Smooth muscle cell (in vitro differentiated cells): ENCODE measurements around the gene PXDN. TPM values are rescaled to one million over a fixed set of nuclear protein-coding genes. Genes with fewer than 3 reads are reported as not detected.
"Not testable (repeated sequence)": the region's sequence is repeated elsewhere in the genome, so short reads cannot be mapped to it uniquely, and the experiment has no call there.

Experiments used
- DNase-seq: peaks from one replicate; lab custom pipeline; 2025; ENCODE audit not compliant: unreplicated experiment; lab: John Stamatoyannopoulos, UW
- H2AFZ ChIP-seq: fragments of 200-600 bp; sonication (generic); 2 replicates; pipeline ENCODE4 v1.6.0; 2016; ENCODE audit warnings: antibody characterized with exemption, low read depth, mild to moderate bottlenecking
- H3F3A ChIP-seq: fragments of 200-600 bp; sonication (generic); 2 replicates; pipeline ENCODE4 v1.6.0; 2017; ENCODE audit warnings: antibody characterized with exemption, low read depth
- H3K27ac ChIP-seq: fragments of 200-600 bp; sonication (generic); 2 replicates; pipeline ENCODE4 v1.5.1; 2016; ENCODE audit warnings: low read depth, mild to moderate bottlenecking
- H3K27me3 ChIP-seq: fragments of 200-600 bp; sonication (generic); 2 replicates; pipeline ENCODE4 v1.6.1; 2016; ENCODE audit warnings: low read depth, mild to moderate bottlenecking
- H3K36me3 ChIP-seq: fragments of 200-600 bp; sonication (generic); 2 replicates; pipeline ENCODE4 v1.5.1; 2016; ENCODE audit warnings: low read depth
- H3K4me1 ChIP-seq: fragments of 200-600 bp; sonication (generic); 2 replicates; pipeline ENCODE4 v1.5.1; 2016; ENCODE audit warnings: low read depth
- H3K4me2 ChIP-seq: fragments of 200-600 bp; sonication (generic); 2 replicates; pipeline ENCODE4 v1.6.0; 2016; ENCODE audit warnings: mild to moderate bottlenecking
- H3K4me3 ChIP-seq: fragments of 200-600 bp; sonication (generic); 2 replicates; pipeline ENCODE4 v1.5.1; 2016; ENCODE audit warnings: mild to moderate bottlenecking
- H3K79me2 ChIP-seq: fragments of 200-600 bp; sonication (generic); 2 replicates; pipeline ENCODE4 v1.6.0; 2016; ENCODE audit warnings: low read depth, mild to moderate bottlenecking
- H3K9ac ChIP-seq: fragments of 200-600 bp; sonication (generic); 2 replicates; pipeline ENCODE4 v1.6.0; 2016; ENCODE audit warnings: low read depth
- H3K9me3 ChIP-seq: fragments of 200-600 bp; sonication (generic); replicated peaks from 2 replicates; pipeline ENCODE4 v1.5.1; 2016; ENCODE audit warnings: low read depth
- H4K20me1 ChIP-seq: fragments of 200-600 bp; sonication (generic); 2 replicates; pipeline ENCODE4 v1.6.0; 2016; ENCODE audit warnings: low read depth
- CTCF ChIP-seq: fragments of 200-600 bp; sonication (generic); IDR thresholded peaks from 2 replicates; pipeline ENCODE4 v1.5.1; 2017; ENCODE audit warnings: borderline replicate concordance, mild to moderate bottlenecking, antibody characterized with exemption; ENCODE audit not compliant: insufficient read depth, poor library complexity, severe bottlenecking
- WGBS: methylation state at CpG from one replicate; pipeline ENCODE4 v1.1.7; 2016; ENCODE audit warnings: low lambda C conversion rate; 5-methylcytosine and 5-hydroxymethylcytosine counted together
- polyA plus RNA-seq: library from polyadenylated mRNA; unstranded; fragments of >200 nt; fragmentation: Nextera tagmentation; extraction: Ambion mirVana; gene quantifications from 2 replicates; pipeline ENCODE4 v1.2.1, GENCODE V29; 2016
- total RNA-seq: library from RNA; depleted of rRNA; stranded (reverse); fragments of >200 nt; gene quantifications from 2 replicates; pipeline ENCODE4 v1.2.3, GENCODE V29; 2014

The PXDN gene
- total and polyA plus RNA-seq, 2 experiments from 2014 or later = 328 to 333 TPM

- H3K36me3 ChIP-seq = no peaks in the 10 kb centered on the region
- no peaks in the 10 kb centered on the region for H3K27me3 ChIP-seq
- H3F3A ChIP-seq = no peaks in the 10 kb centered on the region
- no peak for DNase-seq
- H4K20me1 ChIP-seq = no peaks in the 10 kb centered on the region
- H3K4me2 ChIP-seq = no peak overlapping the region
- H3K4me3 ChIP-seq = no peak overlapping the region
- WGBS = 95% methylated on average over 22 of the region's 23 CpGs
- H3K4me1 ChIP-seq = peaks cover 3% of the 10 kb centered on the region
- no peak overlapping the region for H3K9ac ChIP-seq
- H3K27ac ChIP-seq = no peak overlapping the region
- H3K79me2 ChIP-seq = no peaks in the 10 kb centered on the region
- H2AFZ ChIP-seq = no peak overlapping the region
- no peak for TF ChIP-seq CTCF
- no peaks in the 10 kb centered on the region for H3K9me3 ChIP-seq
Observed at GRCh38 chr2:1767939-1768691, 23.8 kb upstream of the PXDN start.

GRCh38 chr2:1766851-1767811 is 22.8 kb upstream of the PXDN start:
- Histone ChIP-seq H3K4me3 (no peak overlapping the region), H3K4me2 (no peak overlapping the region), H3K9me3 (no peaks in the 10 kb centered on the region), H3K27ac (no peak overlapping the region), H4K20me1 (no peaks in the 10 kb centered on the region), H3K9ac (no peak overlapping the region), H2AFZ (no peak overlapping the region), H3K79me2 (no peaks in the 10 kb centered on the region), H3K4me1 (peaks cover 3% of the 10 kb centered on the region), H3F3A (no peaks in the 10 kb centered on the region), H3K27me3 (no peaks in the 10 kb centered on the region), H3K36me3 (no peaks in the 10 kb centered on the region)
- 80% methylated on average over 29 of the region's 30 CpGs for WGBS
- no peak for TF ChIP-seq CTCF
- no peak for DNase-seq

- DNase-seq = no peak
- H3K4me3 ChIP-seq = no peak overlapping the region
- H3K9ac ChIP-seq = no peak overlapping the region
- H3K27ac ChIP-seq = no peak overlapping the region
- no peaks in the 10 kb centered on the region for H4K20me1 ChIP-seq
- WGBS = 93% methylated on average over 6 of the region's 6 CpGs
- no peaks in the 10 kb centered on the region for H3K36me3 ChIP-seq
- no peaks in the 10 kb centered on the region for H3F3A ChIP-seq
- no peak for TF ChIP-seq CTCF
- H3K9me3 ChIP-seq = no peaks in the 10 kb centered on the region
- H3K4me1 ChIP-seq = peaks cover 3% of the 10 kb centered on the region
- H3K4me2 ChIP-seq = no peak overlapping the region
- H2AFZ ChIP-seq = no peak overlapping the region
- H3K27me3 ChIP-seq = no peaks in the 10 kb centered on the region
- no peaks in the 10 kb centered on the region for H3K79me2 ChIP-seq
Observed at GRCh38 chr2:1766425-1766824, 22.1 kb upstream of the PXDN start.

- not testable (repeated sequence) for H2AFZ ChIP-seq, H3F3A ChIP-seq, H3K4me2 ChIP-seq, H3K9ac ChIP-seq, H4K20me1 ChIP-seq, H3K27me3 ChIP-seq, H3K79me2 ChIP-seq, DNase-seq, H3K27ac ChIP-seq, H3K4me3 ChIP-seq, H3K4me1 ChIP-seq, H3K36me3 ChIP-seq, H3K9me3 ChIP-seq
- whole genome bisulfite sequencing = 84% methylated on average over 2 of the region's 2 CpGs
Observed at GRCh38 chr2:1765201-1765600, 20.9 kb upstream of the PXDN start.
